ENCODE results near the gene PARD3.

PARD3 gene

DNA sequence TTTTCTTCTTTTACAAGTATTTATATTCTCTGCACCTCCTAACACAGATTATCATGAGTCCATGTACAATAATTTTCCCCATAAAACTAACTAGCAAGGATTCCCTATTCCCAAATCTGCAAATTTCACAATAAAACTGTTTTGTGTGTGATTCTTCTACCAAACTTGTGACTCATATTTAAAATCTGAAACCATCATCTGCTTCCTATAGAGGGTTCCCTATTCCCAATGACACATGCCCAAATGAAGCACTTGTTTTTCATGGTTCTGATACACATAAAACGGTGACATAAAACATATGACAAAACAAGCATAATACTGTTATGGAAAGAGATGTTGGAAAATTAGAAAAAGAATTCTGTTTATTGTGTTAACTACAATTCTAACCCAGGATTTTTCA is 657.6 kb downstream of the PARD3 start:
- DNase-seq (ENCODE audit: low read depth): no peak

DNA sequence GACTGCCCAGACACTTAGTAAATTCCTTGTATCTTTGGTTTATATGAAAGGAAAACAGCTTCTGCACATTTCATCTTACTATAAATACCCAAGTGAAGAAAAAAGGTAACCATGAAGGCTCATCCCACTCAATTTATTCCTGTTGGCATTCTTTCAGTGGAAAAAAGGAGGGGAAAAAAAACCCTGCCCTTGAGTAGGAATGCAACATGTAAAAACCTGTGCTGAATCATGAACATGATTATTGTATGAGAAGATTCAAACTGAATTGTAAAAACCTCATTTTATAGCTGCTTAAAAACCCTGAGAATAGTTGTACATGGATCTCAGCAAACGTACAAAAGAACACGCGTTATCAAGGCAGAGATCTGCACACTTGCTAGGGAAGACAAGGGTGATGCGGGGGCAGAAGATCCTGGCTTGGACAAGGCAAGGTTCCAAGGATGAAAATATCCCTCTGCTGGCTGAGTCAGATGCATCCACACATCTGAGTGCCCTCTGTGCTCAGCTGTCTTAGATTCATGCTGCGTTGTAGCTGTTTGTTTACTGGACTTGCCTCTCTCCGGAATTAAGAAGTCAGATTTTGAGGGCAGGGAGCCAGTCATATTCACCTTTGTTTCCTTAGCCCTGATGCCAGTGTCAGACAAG is 658.2 kb downstream of the PARD3 start:
- DNase-seq (ENCODE audit: low read depth): peak; percentile 74

DNA sequence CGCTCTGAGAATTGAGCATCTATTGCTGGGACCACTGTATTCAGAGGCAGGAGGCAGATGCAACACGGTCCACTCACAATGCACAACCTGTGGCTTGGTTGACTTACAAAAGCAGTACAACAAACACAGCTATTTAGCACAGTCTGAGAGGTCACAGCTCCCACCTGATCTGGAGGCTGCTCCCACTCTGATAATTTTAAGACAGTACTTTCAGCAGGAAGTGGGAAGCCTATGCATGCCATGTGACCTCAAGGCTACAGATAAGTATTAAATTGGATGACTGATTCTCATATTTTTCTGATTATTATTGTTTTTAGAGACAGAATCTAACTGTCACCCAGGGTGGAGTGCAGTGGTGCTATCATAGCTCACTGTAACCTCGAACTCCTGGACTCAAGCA is 659.3 kb downstream of the PARD3 start:
- DNase-seq (ENCODE audit: low read depth): no peak

DNA sequence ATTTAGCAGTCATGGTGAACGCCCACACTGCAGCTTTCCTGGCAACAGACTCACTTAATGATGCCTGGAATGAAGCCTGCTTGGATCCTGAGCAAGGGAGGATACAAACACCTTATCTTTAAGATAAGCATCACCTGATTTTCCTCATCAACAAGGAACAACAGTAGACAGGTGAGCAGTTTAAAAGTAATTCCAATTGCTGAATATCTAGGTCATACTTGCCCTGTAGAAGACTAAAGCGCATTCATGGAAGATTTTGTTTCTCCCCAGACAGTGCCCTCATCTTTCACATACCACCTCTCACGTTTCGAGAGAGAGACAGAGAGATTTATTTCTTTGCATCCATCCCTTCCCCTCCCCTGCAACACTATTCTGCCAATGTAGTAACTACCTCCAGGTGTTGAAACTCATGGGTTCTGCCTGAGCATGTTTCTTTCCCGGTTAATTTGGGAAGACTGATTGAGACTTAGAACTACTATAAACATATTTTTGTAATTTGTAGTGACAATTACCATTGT is 660.7 kb downstream of the PARD3 start:
- DNase-seq (ENCODE audit: low read depth): no peak

DNA sequence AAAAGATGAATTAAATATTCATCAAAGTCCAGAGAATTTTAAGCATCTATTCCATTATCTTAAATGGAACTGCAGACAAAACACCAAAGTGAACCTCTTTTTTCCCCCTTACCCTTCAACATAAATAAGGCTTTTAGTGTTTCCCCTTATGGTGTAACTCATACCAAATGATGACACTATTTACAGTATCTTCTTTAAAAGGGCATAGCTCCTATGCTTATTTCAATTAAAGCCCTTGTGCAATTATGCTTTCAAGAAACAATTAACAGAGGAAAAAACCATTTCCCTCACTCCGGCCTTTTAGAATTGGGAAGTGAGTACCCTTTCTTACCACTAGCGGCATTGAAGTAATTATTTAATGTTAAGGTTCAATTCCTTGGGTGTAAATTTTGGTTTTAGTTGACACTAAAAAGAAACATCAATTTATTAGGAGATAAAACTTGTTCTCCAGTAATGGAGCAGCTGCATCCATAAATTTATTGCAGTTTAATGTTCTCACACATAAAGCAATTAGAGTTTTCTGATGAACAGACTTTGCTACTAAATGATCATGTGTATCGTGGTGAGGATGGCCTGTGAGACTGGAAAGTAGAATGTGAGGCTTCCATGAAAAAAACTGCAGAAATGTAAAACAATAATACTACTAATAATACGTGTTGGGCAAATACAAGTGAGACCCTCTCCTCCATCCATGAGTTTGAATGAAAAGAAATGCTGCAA is 661.3 kb downstream of the PARD3 start:
- no peak for DNase-seq (ENCODE audit: low read depth)

DNA sequence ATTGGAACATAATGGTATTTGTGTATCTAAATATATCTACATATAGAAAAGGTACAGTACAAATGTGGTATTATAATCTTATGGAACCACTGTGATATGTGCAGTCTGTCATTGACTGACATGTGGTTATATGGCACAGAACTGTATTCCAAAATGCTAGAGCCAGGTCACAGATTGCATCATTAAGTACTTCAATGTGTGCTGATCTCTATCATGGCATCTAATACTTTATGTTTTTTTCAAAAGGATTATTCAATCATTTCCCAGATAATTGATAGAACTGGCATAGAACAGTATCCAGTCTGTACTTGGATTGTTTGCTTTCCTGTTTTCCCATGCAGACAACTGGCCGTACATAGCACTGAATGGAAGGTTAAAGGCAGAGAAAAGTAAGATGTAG is 662.7 kb downstream of the PARD3 start:
- no peak for DNase-seq (ENCODE audit: low read depth)

DNA sequence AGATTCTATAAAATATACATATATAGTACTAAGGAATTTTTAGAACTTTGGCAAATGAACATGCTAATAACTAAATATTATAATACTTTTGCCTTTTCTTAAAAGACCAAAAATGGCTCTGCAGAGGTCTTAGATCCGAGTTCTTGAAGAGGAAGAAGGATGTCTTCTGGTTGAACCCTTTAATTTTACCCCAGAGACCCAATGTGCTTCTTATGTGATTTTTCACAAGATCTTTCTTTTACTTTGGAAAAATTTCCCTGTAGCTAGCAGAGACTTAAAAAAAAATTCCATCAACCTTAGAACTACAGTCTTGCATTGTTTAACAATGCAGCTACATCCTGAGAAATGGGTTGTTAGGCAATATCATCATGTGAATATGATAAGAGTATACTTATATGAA is 663.2 kb downstream of the PARD3 start:
- no peak for DNase-seq (ENCODE audit: low read depth)

DNA sequence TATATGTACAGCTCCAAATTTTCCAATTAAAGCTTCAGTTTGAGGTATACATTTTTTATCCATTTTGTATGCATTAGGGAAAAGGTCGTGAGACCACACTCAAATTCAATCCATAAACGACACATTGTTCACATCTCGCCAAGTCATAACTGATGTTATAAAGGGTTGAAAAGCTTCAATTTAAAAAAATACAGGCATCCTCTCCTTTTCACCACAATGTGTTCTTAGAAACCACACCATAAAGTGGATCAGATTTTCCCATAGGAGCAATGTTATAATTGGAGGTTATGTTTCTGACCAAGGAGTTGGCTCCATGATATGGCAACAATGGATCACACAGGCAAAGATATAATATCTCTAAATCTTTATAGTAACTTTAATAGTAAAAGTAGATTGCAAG is 663.6 kb downstream of the PARD3 start:
- DNase-seq (ENCODE audit: low read depth): no peak

DNA sequence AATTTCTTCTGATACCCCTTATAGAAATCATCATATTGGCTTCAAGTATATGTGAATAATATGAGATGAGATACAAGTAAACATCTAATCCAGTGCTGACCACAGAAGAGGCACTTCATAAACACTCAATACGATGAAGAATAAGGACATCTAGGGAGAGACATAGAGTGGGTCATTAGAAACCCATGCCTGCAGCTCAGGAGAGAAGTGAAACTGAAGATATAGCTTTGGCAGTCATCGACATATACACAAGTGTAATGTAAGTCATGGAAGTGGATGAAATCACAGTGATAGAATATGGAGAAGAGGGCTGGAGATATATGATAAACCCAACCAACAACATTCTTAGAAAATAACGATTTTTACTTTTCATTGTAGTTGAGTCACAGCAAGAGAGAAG is 665.0 kb downstream of the PARD3 start:
- DNase-seq (ENCODE audit: low read depth): no peak

DNA sequence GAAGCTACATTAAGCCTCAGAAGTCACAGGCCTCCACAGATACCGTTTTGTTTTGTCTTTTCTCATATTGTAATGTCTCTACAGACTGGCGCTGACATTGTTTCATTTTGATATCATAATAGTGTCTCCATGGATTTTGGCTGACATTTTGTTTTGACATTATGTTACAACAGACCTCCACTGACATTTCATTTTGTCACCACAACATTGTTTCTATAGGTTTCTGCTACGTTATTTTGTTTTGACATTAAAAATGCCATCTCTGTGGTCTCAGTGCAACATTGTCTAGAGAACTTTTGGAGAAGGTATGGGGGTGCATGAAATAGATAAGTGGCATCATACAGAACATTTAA is 666.8 kb downstream of the PARD3 start:
- no peak for DNase-seq (ENCODE audit: low read depth)

DNA sequence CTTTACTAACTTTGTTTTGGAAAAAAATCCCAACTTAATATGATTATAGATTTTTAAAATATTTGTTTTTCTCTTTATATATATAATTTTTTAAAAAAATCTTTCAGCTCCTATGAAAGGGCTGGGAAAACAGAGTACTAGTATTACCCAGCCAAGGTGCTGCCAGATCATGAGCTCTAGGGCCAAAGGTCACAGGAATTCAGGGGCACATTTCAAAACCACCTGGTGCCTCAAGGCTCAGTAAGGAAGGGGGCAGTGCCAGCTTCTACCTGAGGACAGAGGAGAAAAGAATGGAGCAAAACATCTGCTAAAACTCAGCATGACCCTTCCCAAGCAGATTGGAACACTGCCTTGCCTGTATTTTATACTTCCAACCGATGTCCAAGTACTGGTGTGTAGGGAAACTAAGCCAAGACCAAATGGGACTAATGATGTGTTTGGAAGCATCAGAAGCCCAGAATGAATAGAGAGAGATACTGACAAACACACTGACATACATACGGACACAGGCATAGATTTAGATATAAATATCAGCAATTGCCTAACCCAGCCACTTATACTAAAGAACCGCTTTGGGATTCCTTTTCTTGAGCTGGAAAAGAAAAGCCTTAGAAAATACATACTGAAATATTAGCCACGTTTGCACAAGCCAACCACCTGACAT is 667.3 kb downstream of the PARD3 start:
- no peak for DNase-seq (ENCODE audit: low read depth)

DNA sequence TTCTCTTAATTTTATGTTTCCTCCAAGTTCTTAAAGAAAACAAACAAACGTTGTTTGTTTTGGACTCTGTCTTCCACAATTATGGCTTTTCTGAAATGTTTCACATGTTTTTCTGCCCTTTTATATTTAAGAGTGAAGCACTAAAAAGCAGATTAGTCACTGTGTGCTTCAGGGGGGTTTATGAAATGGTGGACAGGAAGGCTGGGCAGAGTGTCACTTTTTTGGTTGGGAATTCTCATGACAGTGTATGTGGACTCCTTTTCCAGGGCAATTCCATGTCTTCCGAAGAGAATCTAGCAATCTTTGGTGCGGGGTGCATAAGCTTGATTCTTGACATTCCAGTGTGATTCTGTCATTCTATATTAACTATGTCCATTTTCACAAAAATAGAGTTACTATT is 669.4 kb downstream of the PARD3 start:
- peak; percentile 59 for DNase-seq (ENCODE audit: low read depth)

DNA sequence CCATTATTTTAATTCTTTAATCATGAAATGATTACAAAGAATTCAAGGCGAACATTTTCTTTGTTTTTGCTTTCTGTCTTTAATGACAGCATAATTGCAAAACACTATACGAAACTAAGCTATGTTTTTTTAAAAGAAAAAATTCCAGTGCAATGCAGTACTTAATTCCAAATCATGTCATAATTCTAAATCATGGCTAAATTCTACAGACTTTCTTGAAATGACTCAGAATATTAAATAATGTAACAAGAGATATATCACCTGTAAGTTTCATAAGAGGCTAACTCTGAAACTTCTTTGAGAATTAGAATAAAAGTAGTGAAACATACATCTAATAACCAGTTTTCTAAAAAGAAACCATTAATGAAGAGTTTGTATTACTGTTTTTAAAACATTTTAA is 671.6 kb downstream of the PARD3 start:
- DNase-seq (ENCODE audit: low read depth): peak; percentile 62

DNA sequence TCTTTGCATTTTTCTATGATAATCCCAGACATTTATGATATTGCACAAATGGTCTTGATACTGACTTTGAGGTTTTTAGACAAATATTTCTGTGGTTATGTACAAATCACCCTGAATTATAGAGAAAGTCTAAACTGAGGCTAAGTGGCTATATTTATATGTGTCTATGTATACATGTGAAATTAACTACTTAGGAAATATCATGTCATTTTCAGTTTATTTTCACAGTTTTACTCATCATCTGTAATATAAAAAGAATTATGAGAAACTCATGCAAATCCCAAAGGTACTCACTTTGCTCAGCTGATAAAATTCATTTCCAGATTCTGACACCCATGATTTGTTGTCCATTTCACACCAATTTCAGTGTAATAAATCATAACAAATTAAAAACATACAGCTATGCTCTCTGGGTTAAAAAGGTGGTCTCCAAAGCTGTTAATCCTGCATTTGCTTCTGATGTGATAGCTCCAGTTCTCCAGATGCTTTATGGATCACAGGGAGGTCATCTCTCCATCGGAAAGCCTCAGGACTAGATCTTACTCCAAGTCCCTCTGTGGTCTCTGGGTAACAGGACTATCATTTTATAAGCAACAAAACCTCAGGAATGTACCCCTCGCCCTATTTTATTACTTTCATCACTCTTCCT is 673.9 kb downstream of the PARD3 start:
- DNase-seq (ENCODE audit: low read depth): peak; percentile 44

DNA sequence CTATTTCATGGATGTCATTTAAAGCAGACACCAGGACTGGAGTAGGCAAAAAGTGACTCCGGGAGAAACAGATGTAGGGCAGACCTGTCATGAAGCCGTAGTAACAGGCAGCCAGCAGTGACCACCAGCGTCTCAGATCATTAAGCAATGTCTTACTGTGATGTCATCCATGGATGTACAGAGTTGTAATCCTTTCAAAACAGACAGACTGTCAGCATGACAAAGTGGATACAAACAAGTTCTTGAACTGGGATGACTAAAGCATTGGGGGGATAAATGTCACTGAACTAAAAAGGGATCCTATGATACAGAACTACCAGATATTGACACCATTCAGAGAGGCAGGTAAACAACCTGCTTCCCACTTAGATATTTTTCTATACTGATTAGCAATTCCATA is 675.5 kb downstream of the PARD3 start:
- DNase-seq (ENCODE audit: low read depth): peak; percentile 76

DNA sequence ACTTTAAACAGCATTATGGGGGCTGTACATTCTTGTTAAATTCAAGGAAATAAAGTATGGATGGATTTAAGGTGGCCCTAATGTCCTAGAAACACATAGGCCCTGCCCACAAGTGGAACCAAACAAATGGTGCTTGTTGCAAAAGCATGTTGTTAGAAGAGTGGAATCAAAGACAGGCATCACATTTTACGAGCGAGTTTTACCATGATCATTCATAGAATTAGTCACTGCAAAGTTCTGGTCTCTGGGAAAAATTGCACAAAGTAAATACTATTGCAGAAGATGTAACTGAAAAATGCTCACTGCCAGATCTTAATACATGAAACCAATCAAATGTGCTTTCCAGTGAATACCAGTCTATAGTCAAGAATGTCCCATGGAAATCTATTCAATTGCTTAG is 677.1 kb downstream of the PARD3 start:
- peak; percentile 40 for DNase-seq (ENCODE audit: low read depth)

DNA sequence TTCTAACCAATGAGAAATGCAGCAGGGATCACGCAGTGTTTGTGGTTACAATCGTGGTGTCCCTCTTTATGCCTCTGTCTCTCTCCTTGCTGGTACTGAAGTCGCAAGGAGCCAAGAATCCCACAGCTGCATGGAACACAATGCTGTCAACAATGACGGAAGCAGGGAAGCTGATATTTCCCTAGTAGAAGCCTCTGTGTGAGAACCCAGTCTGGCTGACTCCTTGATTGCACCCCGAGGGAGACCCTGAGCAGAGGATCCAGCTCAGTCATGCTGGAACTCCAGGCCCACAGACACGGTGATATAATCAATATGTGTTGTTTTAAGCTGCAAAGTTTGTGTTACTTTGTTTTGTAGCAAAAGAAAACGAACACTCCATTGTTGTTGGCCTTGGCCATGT is 677.9 kb downstream of the PARD3 start:
- DNase-seq (ENCODE audit: low read depth): no peak

DNA sequence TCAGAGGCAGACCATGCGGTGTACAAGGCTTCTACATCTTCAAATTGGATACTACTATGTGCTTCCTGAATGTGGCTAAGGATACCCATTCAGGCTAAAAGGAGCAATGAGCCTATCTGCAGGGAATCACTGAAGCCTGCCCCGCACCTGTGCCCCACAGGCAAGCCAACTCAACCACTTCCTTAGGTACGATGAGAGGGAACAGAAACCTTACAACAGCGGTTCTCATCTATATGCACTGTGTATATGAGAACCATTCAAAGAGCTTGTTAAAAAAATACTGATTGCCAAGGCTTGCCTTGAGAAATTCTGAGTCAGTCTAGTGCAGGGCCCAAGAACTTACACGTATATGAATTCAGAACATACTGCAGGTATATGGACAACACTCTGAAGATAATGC is 679.6 kb downstream of the PARD3 start:
- DNase-seq (ENCODE audit: low read depth): no peak

DNA sequence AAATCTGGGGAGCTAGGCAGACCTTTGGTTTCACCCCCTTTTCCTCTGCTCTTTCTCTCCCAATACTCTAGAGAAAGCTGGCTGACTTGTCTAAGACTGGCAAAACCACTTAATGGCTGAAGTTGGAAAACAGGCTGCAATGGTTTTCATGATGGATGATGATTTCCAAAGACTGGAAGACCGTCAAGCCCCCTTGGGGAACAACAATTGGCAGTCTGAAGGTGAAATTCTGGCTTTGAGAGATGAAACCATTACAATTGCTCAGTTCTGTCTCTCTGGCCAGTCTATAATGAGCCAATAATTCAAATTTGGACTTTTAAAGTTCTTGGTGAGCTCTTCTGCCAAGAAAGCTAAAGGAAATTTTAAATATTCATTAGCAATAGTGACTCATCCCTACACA is 680.5 kb downstream of the PARD3 start:
- DNase-seq (ENCODE audit: low read depth): no peak

DNA sequence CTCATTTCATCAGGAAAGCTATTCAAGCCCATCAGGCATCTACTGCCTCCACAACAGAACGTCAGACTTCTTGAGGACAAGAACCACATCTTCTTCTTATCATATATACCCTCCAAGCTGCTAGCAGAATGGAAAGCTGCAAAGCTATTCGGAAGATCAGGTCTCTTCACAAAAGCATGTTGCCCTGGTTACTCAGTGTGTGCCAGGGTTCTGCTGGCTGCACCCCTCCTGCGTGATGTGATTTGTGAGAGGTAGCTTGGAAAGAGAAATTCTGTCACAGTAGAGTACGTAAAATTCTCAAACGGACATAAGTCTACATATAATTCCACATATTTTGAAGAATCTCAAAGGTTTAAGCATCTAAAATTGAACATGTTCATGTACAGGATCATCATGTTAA is 681.7 kb downstream of the PARD3 start:
- DNase-seq (ENCODE audit: low read depth): no peak

DNA sequence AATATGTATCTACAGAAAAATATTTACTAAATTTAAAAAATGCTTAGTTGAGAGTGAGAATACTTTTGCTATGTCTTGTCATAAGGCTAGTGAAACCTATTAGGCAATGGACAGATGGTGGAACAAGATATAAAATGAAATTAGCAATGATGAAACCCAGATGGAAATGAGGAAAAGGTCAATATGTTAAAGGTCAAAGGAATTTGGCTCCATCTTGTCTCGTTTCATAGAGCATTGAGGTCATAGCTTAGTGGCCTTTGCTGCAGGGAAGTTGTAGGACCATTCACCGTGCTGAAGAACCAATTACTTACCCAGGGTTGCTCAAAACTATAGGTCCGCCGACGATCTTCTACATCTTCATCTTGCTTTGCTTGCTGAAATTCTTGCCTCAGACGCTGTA is 683.9 kb downstream of the PARD3 start:
- no peak for DNase-seq (ENCODE audit: low read depth)

DNA sequence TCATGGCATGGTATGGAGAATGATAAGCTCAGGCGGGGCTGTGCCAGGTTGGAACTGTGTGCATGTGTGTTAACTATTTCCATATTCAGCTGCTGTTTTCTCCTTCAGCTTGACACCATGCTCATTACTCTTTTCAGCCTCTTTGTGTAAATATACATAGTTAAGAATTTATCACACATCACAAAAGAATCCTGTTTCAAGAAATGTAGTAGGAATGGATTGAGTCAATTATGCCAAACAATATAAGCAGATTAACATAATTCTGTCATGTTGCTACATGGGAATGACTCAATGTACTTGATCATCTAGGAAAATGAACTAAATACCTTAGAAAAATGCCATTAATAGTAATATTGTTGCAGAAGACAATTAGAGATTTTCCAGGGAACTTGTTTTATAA is 687.4 kb downstream of the PARD3 start:
- DNase-seq (ENCODE audit: low read depth): no peak

Data from amniotic epithelial cell (primary cell).